GM18858 (cell line): ENCODE measurements around the gene PNPLA8.
A peak's percentile ranks its signal among the peaks of the same experiment; 100 is the strongest.
"Not testable (repeated sequence)": the region's sequence is repeated elsewhere in the genome, so short reads cannot be mapped to it uniquely, and the experiment has no call there.

ENCODE experiments used
- ATAC-seq: cut with Tn5 transposase; IDR thresholded peaks from one replicate; pipeline ENCODE4 v1.9.1; 2021; ENCODE audit not compliant: unreplicated experiment

Gene PNPLA8

DNA sequence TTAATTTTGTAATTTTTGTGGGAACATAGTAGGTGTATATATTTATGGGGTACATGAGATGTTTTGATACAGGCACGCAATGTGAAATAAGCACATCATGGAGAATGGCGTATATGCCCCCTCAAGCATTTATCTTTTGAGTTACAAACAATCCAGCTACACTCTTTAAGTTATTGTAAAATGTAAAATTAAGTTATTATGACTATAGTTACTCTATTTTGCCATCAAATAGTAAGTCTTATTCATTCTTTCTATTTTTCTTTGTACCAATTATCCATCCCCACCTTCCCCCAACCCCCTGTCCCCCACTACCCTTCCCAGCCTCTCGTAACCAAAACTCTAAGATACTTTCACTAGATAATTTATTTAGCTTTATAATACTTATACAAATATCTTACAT lies 7.8 kb upstream of the PNPLA8 start:
- ATAC-seq, result no peak

DNA sequence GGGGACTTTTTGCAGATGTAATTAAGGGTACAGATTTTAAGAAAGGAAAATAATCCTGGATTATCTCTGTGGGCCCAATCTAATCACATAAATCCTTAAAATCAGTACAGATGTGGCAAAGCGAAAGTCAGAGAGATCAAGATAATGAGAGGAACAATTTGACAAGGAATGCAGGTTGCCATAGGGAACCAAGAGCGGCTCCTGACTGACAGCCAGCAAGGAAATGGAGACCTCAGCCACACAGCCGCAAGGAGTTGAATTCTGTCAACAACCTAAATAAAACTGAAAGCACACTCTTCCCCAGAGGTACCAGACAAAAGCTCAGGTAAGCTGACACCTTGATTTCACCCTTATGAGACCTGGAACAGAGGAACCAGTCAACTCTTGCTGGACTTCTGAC lies 3.4 kb upstream of the PNPLA8 start:
- no peak for ATAC-seq

DNA sequence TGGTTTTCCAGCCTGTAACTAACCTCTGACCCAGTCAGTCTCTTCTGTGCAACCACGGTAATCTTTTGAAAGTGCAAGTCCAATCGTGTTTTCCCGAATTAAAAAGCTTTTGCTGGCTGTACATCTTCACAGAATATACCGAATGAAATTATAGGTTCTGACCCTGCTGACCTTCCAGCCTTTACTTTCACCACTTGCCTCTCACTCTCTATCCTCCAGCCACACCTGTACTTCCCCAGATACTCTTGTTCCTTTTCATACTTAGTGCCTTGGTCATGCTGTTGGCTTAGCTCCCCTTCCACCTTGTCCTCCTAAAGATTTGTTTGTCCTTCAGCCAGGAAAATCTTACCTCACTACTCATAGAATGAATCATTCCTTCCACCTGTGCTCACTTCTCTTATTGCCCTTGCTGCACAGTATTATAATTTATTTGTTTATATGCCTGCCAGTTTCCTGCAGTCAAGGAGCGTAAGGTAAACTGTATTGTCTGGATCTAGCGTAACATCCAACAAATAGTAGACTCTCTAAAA lies 2.3 kb upstream of the PNPLA8 start:
- ATAC-seq, result no peak

DNA sequence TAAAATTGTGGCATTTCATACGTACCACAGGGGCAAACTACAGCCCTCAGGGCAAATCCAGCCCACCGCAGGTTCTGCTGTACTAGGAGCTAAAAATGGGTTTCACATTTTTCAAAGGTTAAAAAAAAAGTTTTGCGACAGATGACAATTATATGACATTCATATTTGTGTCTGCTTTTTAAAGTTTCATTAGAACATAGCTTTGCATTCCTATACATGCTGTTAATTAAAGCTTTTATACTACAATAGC lies 758 bp upstream of the PNPLA8 start:
- ATAC-seq, result no peak

DNA sequence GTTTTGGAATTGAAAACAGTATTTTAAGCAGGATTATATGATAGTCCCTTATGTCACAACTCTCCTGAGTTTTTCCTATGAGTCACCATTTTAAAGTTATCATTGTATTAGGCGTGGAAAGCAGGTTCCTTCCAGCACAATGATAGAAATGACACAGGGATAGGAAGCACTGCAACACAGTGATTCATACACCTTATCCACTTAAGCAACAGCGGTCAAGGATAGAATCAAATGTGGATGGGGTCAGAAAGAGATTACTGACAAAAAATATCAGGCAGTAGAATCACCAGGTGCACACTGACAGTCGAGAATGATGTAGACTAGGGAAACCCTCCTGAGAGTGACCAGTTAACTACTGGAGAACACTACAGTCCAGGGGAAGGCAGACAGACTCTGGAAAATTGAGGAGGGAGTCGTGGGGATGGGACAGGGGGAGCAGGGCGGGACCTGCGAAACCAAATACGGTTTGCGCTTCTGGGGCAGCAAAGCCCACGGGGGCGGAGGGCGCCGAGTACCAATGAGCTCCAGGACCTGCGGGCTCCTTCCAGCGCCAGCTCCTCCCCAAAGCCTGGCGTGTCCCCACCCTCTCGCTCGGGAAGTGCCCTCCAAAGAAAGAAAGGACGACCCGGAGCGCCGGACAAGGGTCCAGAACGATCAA lies 479 bp downstream of the PNPLA8 start:
- peak; percentile 28 for ATAC-seq

DNA sequence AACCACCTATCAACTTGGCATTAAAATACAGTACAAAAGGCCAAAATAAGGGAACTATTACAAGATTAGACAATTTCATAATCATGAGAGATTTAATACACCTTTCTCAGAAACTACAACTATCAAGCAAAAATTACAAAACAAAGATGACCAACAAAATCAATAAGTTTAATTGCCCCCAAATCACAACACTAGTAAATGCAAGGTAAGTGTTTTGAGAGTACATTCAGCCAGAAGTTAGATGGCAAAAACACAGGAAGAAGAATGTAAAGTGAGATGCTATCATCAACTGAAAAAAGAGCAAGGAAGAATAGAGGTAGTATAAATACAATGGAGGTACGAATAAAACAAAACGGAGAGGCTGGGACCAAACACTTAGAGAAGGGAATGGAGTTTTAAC lies 3.2 kb downstream of the PNPLA8 start:
- ATAC-seq, result no peak

DNA sequence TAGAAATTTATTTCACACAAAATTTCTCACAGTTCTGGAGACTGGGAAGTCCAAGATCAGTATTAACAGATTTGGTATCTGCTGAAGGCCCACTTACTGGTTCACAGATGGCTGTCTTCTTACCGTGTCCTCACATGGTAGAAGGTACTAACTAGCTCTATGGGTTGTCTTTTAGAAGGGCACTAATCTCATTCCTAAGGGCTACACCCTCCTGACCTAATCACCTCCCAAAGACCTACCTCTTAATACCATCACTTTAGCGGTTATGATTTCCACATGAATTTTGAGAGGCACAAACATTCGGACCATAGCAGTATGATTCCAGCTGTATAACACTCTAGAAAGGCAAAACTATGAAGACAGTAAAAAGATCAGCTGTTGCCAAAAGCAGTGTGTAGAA lies 8.0 kb downstream of the PNPLA8 start:
- ATAC-seq, result no peak

DNA sequence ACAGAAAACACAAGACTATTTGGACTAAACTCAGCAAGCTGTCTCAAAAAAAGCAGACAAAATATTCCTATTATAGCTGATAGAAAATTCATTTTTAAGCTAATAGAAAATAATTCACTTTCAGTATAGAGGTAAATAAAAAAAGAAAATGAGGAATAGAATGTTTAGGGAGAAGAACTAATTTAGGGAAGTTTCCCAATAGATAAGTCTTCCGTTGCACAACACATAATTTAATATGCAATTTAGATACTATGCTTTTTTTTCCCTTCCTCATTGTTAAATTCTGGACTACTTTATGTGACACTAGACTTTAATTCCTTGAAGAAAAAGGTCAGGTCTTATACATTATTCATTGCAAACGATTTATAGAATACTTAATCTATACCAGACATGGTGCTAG lies 10.3 kb downstream of the PNPLA8 start:
- no peak for ATAC-seq

DNA sequence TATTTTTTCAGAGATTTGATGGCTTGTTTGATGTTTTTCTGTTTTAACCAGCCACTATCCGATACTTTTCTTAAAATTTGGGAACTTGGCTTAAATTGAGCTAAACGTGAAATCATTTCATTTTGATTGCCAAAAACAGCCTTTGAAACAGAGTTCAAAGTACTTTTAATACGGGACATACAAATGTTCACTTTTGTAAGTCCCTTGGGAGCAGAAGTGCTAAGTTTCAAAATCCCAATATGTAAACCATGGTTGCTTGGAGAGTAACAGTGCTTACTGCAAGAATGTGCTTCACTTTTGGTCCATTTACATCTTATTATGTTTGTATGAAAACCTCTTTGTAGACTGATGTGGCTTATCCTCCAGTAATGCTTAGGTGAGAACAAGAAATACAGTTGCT lies 10.9 kb downstream of the PNPLA8 start:
- no peak for ATAC-seq

DNA sequence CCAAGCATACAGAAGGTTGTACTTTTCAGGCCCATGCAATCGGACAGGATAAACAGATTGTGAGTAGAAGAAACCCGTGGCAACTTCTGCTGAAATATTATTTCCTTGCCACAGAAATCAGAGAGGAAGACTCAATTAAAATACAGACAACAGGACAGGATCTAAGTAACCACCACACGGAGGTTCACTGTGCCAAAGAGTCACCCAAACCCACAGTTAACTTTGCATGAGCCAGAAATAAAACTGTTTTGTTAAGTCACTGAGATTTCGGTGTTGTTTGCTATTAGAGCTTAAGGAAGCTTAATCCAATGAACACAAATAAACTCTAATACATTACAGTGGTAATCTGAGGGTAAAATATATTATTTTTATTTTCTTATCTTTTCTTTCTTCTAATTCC lies 14.0 kb downstream of the PNPLA8 start:
- peak; percentile 42 for ATAC-seq

DNA sequence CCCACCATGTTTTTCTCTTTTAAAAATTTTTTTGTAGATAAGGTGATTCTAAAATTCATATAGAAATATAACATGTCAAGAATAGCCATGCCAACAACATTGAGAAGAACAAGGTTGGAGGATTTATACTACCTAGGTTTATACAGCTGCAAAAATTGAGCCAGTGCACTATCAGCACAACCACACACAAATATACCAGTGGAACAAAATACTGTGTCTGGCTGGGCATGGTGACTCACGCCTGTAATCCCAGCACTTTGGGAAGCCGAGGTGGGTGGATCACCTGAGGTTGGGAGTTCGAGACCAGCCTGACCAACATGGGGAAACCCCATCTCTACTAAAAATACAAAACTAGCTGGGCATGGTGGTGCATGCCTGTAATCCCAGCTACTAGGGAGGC lies 21.4 kb downstream of the PNPLA8 start:
- not testable (repeated sequence) for ATAC-seq

DNA sequence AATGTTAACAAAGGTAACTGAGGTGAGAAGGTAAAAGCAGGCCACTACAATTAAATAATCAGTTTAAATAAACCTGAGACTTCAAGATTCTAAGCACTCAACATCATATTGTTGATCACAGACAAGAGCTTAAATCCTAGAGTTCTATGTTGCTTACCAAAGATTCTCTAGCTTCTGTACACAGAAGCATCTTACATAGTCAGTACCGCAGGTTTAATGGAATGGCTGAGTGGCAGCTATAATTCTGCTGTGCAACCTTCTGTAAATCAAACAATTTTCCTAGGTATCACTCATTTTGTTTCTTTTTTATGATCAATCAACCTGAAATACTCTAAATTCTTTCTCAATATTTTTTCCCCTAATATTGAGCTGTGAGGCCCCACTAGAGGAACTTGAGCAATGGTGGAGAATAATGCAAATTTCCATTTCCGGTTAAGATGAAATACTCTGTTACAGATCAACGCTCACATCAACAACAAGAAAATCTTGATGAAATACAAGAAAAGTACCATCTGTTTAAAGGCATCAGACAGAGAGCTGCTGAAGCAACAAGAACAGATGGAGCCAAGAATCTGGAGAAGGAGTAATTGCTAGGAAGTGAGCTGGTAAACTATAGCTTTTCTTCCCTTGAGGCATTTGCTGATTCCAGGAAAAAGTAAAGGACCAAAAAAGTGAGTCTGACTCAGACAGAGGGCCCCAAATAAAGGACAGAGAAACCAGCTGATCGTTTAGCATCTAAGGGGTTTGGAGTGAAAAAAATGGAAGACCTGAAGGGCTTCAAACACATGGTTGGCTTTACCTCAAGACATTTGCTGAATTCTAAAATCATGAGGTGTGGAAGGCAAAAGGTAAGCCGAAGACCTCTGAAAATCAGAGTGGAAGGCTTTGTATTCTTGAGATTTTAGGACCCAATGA lies 22.6 kb downstream of the PNPLA8 start:
- peak; percentile 97 for ATAC-seq

DNA sequence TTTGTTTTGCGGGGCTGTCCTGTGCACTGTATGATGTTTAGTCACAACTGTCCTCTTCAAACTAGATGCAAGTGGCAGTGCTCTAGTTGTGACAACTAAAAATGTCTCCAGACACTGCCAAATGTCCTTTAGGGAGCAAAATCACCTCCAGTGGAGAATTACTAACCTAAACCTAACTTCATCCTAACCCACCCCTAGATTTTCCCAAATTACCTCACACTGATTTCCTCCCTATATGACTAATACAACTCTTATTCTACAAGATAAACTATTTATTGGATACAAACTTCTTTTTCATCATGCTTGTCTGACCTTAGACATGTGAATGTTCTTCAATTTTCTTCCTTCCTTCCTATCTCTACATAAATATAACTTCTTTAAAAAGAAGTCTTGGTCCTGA lies 26.4 kb downstream of the PNPLA8 start:
- no peak for ATAC-seq

DNA sequence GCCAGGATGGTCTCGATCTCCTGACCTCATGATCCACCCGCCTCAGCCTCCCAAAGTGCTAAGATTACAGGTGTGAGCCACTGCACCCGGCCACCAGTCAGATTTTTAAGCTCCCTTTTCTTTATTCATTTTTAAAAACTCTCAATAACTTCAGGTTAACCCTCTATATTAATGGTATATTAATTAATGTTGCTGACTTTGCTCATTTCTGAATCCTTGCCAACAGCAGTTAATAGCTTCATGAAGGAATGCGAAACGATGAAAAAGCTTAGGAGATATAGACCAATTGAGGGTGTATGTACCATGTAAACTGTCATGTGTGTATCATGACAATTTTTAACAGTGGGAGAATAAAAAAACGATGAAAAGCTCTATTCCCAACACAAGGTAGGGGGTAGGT lies 27.5 kb downstream of the PNPLA8 start:
- ATAC-seq, result no peak

DNA sequence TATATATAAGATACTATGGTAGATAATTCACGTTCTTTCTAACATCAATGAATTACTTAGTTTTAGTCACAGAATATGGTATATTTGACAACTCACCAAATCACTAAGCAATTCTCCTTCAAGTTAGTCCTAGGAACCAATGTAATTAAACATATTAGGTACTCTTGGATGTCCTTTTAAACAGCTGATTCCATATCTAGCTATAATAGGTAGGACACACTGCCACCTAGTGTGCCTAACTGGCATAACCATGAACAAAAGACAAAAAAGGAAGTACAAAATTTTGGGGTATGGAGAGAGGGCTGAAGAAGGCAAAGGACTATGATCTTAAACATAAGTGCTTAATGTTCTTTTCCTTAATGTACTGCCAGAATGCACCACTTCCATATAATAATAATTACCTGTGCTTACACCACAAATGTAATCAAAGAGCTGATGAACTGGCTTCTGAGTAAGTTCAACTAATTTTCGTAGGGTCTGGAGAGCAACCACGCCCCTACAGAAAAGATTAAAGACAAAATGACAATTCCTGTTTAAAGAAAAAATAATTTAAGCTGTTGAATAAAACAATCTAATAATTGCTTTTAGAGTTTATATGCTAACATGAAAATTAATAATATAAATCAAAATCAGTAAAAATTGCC lies 28.7 kb downstream of the PNPLA8 start:
- ATAC-seq, result peak; percentile 79

DNA sequence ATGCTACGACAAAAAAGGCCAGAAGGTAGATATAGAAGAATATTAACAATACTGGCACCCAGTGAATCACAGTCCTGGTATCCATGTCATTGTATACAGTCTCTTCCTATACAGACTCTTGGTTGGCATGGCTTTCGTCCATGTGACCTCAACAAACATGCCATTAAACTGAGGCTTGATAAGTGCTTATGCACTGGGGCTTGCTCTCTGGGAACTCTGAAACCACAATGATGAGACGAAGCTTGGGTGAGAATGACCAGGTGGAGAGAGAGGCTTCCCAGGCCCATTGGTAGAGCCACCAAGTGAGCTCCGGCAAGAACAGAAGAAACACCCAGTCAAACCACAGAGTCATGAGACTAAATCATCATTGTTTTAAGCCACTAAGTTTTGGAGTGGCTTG lies 33.2 kb downstream of the PNPLA8 start:
- no peak for ATAC-seq

DNA sequence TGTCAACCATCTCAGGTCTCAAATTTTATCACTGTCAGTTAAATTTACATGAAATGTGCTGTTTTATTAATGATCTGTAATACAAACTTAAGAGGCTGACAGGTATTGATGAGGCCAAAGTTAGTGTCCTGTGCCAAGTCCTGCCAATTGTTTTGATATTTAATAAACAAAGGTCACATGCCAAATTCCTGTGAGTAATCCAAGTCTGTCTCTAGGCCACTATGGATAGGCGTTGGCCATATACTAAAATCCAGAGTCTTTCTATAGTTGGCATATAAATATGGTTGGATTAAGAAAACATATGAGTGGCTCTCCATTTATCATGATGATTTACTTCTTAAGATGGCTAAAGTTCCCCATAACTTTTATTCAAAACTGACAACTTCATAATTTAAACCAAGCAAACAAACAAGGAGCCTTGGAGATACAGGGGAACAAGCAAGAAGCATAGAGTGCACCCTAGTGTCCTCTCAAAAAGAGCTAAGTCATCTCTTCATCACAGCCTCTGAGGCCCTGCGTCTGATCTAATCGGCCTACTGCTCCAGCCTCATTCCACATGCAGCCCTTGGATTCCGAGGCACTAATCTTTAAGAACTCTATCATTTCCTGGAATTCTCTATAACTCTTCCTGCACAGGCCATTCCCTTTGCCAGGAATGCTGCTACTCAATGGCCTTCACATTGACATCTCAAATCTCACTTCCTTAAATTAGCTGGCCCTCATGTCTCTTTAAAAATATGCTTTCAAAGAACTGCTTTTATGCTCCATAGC lies 37.0 kb downstream of the PNPLA8 start:
- no peak for ATAC-seq

DNA sequence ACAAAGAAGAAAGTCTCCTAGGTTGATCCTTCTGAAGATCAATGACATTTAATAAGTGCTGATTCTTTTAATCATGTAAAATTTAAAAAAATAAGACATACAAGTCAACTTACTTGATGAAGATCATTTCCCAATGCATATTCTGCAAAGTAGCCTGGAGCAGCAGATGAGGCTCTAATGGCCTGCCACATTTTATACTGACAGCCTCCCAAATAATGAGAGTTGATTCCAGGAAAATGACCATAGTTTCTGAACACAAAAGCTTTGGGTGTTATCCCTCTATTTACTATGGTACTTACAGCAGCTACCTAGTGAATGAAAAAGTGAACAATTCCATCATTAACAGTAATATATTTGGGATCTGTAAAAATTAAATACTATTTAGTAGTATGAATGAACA lies 38.3 kb downstream of the PNPLA8 start:
- ATAC-seq, result no peak

DNA sequence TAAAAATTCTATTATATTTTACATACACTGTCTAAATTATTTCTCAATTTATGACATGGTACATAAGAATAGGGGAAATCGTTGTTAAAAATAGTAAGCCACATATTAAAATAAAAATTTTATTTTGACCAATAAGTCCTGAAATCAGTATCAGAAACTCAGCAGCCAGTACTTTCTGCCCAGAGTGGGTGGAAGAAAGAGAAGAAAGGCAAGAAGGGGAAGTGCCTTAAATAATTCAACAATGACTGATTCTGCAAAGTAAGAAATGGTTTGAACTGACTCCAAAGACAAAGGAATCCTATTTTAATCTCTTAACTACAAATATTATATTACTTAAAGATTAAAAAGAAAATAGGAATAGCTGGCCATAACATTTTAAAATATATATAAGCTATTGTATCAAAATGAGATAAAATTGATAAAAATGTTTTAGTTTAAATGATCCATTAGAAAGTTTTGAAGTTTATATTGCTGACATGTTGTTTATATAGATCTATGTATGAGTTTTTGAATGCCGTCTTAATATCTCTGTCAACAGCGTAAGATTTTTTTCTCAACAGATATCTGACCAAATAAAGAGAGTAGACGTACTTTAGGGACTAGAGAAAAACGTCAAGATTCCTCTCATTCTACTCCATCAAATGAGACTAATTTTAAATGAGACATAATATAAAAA lies 39.5 kb downstream of the PNPLA8 start:
- ATAC-seq, result peak; percentile 61

DNA sequence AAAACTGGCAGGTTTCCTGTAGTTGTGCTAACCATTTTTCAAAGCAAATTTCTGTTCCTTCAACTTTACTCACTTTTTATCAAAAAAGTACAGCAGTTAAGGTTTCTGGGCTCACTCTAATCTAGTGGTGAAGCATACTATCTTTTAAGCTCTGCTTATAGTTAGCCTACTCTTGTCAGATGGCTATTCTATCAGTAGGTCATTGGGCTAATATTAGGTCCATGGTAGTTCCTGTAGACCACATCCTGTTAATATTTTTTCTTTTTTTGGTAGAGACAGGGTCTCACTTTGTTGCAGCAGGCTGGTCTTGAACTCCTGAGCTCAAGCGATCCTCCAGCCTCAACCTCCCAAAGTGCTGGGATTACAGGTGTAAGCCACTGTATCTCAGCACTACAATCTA lies 41.8 kb downstream of the PNPLA8 start:
- no peak for ATAC-seq

DNA sequence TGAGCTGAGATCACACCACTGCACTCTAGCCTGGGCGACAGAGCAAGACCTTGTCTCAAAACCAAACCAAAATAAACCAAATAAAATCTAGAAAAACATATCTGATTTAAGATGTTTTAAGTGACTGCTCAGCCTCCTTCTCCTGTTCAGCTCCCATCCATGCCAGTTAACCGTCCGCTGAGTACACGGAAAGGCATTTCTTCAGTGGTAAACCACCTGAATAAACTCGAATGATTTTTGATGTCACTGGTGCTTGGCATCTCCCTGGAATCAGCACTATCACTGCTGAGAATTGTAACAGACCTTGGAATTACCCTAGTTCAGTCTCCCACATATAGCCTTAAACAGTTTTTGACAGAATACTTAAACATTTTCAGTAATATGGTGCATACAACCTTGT lies 45.6 kb downstream of the PNPLA8 start:
- no peak for ATAC-seq
